Measurements from ENCODE around the gene TUBGCP2.
"Not testable (repeated sequence)": the region's sequence is repeated elsewhere in the genome, so short reads cannot be mapped to it uniquely, and the experiment has no call there.

The TUBGCP2 gene

DNA sequence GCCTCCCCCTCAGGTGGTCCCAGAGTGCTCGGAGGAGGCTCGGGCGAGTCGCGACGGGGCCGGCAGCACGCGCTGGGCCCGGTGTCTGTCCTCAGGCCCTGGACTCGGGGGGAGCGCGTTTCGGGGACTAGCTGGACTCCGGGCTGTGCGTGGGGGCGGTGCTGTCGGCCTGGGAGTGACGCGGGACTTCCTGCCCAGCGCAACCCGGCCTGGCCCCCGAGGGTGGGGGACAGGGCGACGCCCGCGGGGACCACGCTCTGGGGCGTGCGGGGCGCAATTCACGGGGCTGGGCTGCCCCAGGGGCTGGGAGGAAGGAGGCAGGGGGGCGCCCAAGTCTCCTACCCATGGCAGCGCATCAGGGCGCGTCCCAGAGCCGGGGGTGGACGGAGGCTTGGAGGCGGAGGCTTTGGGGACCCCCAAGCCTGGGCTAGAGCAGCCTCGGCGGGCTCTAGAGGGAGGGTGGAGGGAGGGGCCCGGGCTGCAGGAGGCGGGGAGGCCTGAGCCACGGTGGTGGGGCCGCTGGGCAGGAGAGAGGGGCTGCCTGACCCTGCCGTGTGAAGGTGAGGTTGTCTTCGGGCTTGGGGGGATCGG is 73.3 kb downstream of the TUBGCP2 start:
- TF ChIP-seq CTCF (IDR thresholded peaks at IDR 0.05; ENCODE audit: low read depth, low read length) = no peak
- H3K4me3 ChIP-seq (replicated peaks in 1 of 2; ENCODE audit: low read depth in 2 of 2, low read length in 2 of 2) = no peak overlapping the region
- DNase-seq (ENCODE audit: low read depth in 2 of 2) = no peak

GRCh38 chr10:133234796-133235195 is 73.9 kb downstream of the TUBGCP2 start:
- H3K4me3 ChIP-seq (replicated peaks in 1 of 2; ENCODE audit: low read depth in 2 of 2, low read length in 2 of 2); DNase-seq (ENCODE audit: low read depth in 2 of 2): not testable (repeated sequence)

- no peak for TF ChIP-seq CTCF (IDR thresholded peaks at IDR 0.05; ENCODE audit: low read depth, low read length)
- no peak overlapping the region for H3K4me3 ChIP-seq (replicated peaks in 1 of 2; ENCODE audit: low read depth in 2 of 2, low read length in 2 of 2)
- no peak for DNase-seq (ENCODE audit: low read depth in 2 of 2)
Observed at GRCh38 chr10:133231946-133232574, 76.6 kb downstream of the TUBGCP2 start.

GRCh38 chr10:133231244-133231945 is 77.3 kb downstream of the TUBGCP2 start:
- H3K4me3 ChIP-seq (replicated peaks in 1 of 2; ENCODE audit: low read depth in 2 of 2, low read length in 2 of 2) = no peak overlapping the region
- no peak for TF ChIP-seq CTCF (IDR thresholded peaks at IDR 0.05; ENCODE audit: low read depth, low read length)
- no peak for DNase-seq (ENCODE audit: low read depth in 2 of 2)

DNA sequence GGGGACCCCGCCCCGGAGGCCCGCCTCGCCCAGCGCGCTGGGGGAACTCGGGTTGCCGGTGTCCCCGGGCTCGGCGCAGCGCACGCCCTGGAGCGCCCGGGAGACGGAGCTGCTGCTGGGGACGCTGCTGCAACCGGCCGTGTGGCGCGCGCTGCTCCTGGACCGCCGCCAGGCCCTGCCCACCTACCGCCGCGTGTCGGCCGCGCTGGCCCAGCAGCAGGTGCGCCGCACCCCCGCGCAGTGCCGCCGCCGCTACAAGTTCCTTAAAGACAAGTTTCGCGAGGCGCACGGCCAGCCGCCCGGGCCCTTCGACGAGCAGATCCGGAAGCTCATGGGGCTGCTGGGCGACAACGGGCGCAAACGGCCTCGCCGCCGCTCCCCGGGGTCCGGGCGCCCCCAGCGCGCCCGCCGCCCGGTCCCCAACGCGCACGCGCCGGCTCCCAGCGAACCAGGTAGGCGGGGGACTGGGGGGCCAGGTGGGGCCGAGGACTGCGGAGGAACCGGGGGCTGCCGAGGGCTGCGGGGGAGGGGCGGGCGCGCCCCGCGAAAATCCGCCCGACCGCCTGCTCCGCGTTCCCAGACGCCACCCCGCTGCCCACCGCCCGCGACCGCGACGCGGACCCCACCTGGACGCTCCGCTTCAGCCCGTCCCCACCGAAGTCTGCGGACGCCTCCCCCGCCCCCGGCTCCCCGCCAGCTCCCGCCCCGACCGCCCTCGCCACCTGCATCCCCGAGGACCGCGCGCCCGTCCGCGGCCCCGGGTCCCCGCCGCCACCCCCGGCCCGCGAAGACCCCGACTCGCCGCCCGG is 78.1 kb downstream of the TUBGCP2 start:
- no peak overlapping the region for H3K4me3 ChIP-seq (replicated peaks in 1 of 2; ENCODE audit: low read depth in 2 of 2, low read length in 2 of 2)
- TF ChIP-seq CTCF (IDR thresholded peaks at IDR 0.05; ENCODE audit: low read depth, low read length) = no peak
- DNase-seq (ENCODE audit: low read depth in 2 of 2) = no peak

- no peak for TF ChIP-seq CTCF (IDR thresholded peaks at IDR 0.05; ENCODE audit: low read depth, low read length)
- DNase-seq (ENCODE audit: low read depth in 2 of 2) = no peak
- no peak within 1 kb of the TSS for H3K4me3 ChIP-seq (replicated peaks in 1 of 2; ENCODE audit: low read depth in 2 of 2, low read length in 2 of 2)
Observed at GRCh38 chr10:133230044-133230361, 78.7 kb downstream of the TUBGCP2 start, which contains the start of gene UTF1. TSS of gene UTF1 (plus strand) at chr10:133230217. CDS start at chr10:133230289, 72 bp downstream.
